Neural progenitor cell (in vitro differentiated cells): Measurements from ENCODE around the gene DHH. TPM values are rescaled to one million over a fixed set of nuclear protein-coding genes. Genes with fewer than 3 reads are reported as not detected.

Source experiments
- DNase-seq: peaks from one replicate; pipeline ENCODE4 v3.0.0-alpha.2; 2016; ENCODE audit warnings: low spot score
- H2AFZ ChIP-seq: fragments of 200-600 bp; sonication (generic); replicated peaks from 2 replicates; pipeline ENCODE4 v1.6.1; 2016; ENCODE audit warnings: antibody characterized with exemption
- H3F3A ChIP-seq: fragments of 200-600 bp; sonication (generic); 2 replicates; pipeline ENCODE4 v1.6.1; 2016; ENCODE audit warnings: antibody characterized with exemption, low read depth
- H3K27ac ChIP-seq: fragments of 200-600 bp; sonication (generic); 2 replicates; pipeline ENCODE4 v1.5.1; 2016; ENCODE audit warnings: mild to moderate bottlenecking
- H3K27me3 ChIP-seq: fragments of 200-600 bp; sonication (generic); 2 replicates; pipeline ENCODE4 v1.6.1; 2016; ENCODE audit warnings: mild to moderate bottlenecking, moderate library complexity
- H3K36me3 ChIP-seq: fragments of 200-600 bp; sonication (generic); 2 replicates; pipeline ENCODE4 v1.5.1; 2016
- H3K4me1 ChIP-seq: fragments of 200-600 bp; sonication (generic); 2 replicates; pipeline ENCODE4 v1.6.1; 2016; ENCODE audit warnings: mixed run types
- H3K4me2 ChIP-seq: fragments of 200-600 bp; sonication (generic); 2 replicates; pipeline ENCODE4 v1.6.1; 2016
- H3K4me3 ChIP-seq: fragments of 200-600 bp; sonication (generic); 2 replicates; pipeline ENCODE4 v1.5.1; 2016
- H3K79me2 ChIP-seq: fragments of 200-600 bp; sonication (generic); 2 replicates; pipeline ENCODE4 v1.6.1; 2016; ENCODE audit warnings: low read depth
- H3K9ac ChIP-seq: fragments of 200-600 bp; sonication (generic); 2 replicates; pipeline ENCODE4 v1.6.1; 2016
- H3K9me3 ChIP-seq: fragments of 200-600 bp; sonication (generic); 2 replicates; pipeline ENCODE4 v1.5.1; 2016; ENCODE audit warnings: low read depth
- H4K20me1 ChIP-seq: fragments of 200-600 bp; sonication (generic); 2 replicates; pipeline ENCODE4 v1.6.1; 2016; ENCODE audit warnings: low read depth
- H3K27ac Mint-ChIP-seq: 3 replicates; pipeline ENCODE4 v1.8.0; 2021; ENCODE audit warnings: mixed read lengths
- H3K27me3 Mint-ChIP-seq: 2 replicates; pipeline ENCODE4 v1.8.0; 2022; ENCODE audit warnings: low read depth, mild to moderate bottlenecking, inconsistent platforms, moderate library complexity, mixed read lengths; ENCODE audit not compliant: insufficient read depth
- H3K36me3 Mint-ChIP-seq: 3 replicates; pipeline ENCODE4 v1.8.0; 2021; ENCODE audit warnings: mixed read lengths
- H3K4me1 Mint-ChIP-seq: 3 replicates; pipeline ENCODE4 v1.8.0; 2021; ENCODE audit warnings: mixed read lengths
- H3K4me3 Mint-ChIP-seq: 3 replicates; pipeline ENCODE4 v1.8.0; 2021; ENCODE audit warnings: mild to moderate bottlenecking, moderate library complexity, mixed read lengths
- H3K9me3 Mint-ChIP-seq: 3 replicates; pipeline ENCODE4 v1.8.0; 2020; ENCODE audit warnings: mixed read lengths
- CTCF ChIP-seq: fragments of 200-600 bp; sonication (generic); IDR thresholded peaks from 2 replicates; pipeline ENCODE4 v1.5.1; 2017; ENCODE audit warnings: antibody characterized with exemption, mild to moderate bottlenecking
- EZH2 ChIP-seq: fragments of 200-600 bp; sonication (generic); IDR thresholded peaks from 2 replicates; pipeline ENCODE4 v1.6.1; 2017; ENCODE audit warnings: antibody characterized with exemption, mild to moderate bottlenecking, moderate library complexity
- EZH2phosphoT487 ChIP-seq: fragments of 200-600 bp; sonication (generic); IDR thresholded peaks from 2 replicates; pipeline ENCODE4 v1.6.1; 2017; ENCODE audit warnings: antibody characterized with exemption
- total RNA-seq: library from RNA; depleted of rRNA; stranded (reverse); fragments of >200 nt; gene quantifications from 2 replicates; pipeline ENCODE4 v1.2.3, GENCODE V29; 2015; ENCODE audit warnings: low replicate concordance

DHH gene
- total RNA-seq, 1 donor from 2014 or later: not detected

DNA sequence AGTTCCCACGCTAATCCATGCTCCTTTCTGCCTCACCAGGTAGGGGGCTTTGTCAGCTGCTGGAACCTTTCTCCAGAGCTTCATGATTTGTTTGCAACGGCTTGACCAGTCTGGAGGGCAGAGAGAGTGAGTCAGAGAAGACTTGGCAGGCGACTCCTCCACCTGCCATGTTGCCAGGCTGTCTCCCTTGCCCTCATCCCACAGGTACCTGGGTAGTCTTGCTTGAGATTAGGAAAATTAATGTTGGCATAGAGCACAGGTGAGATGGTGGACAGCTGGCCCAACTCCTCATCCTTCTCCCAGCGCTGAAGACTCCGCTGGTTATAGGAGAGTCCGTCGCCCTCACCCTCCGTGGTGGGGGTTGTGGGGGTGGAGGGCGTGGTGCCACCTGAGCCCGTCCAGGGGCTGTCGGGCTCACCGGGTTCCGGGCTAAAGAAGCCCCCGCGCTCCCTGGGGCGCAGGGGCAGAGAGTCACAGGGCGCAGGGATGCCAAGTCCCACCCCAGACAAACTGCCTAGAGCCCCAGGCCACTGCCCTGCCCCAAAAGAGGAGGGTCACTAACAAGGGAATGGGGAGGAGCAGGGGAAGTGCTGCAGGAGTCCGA lies 52.6 kb downstream of the DHH start:
- H3K27ac ChIP-seq: no peak overlapping the region
- H3K4me3 Mint-ChIP-seq: no peak overlapping the region
- H3K27ac Mint-ChIP-seq: no peak overlapping the region
- no peaks in the 10 kb centered on the region for H3K27me3 ChIP-seq
- no peak overlapping the region for H3K4me3 ChIP-seq
- no peaks in the 10 kb centered on the region for H3F3A ChIP-seq
- peaks cover 14% of the 10 kb centered on the region for H4K20me1 ChIP-seq
- no peaks in the 10 kb centered on the region for H3K9me3 Mint-ChIP-seq
- TF ChIP-seq EZH2 (no peak), CTCF (no peak), EZH2phosphoT487 (no peak)
- no peaks in the 10 kb centered on the region for H3K4me1 ChIP-seq
- H3K36me3 Mint-ChIP-seq: peaks cover 45% of the 10 kb centered on the region
- no peaks in the 10 kb centered on the region for H3K4me1 Mint-ChIP-seq
- no peaks in the 10 kb centered on the region for H3K36me3 ChIP-seq
- peaks cover 10% of the 10 kb centered on the region for H3K27me3 Mint-ChIP-seq
- H3K9me3 ChIP-seq: no peaks in the 10 kb centered on the region
- H3K79me2 ChIP-seq: no peaks in the 10 kb centered on the region
- no peak overlapping the region for H2AFZ ChIP-seq
- DNase-seq: no peak
- no peak overlapping the region for H3K4me2 ChIP-seq
- no peak overlapping the region for H3K9ac ChIP-seq

DNA sequence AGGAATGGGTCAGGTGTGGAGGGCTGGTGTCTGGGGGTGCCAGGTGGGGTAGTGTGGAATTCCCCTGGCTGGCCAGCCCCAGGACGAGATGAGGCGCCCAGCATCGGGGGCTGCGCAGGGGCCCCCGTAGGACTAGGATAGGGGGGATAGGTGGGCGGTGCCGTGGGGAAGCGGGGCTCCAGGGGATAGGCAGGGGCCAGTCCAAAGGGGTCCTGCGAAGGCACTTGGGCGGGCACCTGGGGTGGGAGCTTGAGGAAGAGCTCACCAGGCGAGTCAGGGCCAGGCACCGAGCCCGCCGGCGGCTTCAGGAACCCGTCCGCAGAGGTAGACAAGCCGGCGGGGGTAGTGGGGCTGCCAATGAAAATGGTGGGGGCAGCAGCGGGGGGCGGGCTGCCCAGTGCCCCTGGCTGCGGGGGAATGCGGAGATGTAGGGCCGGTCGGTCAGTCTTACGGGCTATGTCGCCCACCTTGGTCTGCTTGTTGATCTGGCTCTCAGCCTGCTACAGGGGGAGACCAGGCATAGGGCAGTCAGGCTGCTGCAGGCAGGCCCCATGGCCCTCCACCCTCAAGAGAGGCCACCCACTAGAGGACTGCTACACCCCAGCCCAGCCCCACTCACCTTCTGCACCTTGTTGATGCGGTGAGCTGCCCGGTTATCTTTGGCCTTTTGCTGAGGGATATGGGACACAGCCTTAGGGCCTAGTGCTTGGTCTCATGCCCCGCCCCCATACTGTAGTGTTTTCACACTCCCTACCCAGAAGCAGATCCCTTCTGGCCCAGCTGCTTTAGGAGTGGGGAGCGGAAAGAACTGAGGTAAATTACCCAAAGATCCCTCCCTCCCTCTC lies 53.3 kb downstream of the DHH start:
- DNase-seq: no peak
- peaks cover 18% of the 10 kb centered on the region for H4K20me1 ChIP-seq
- no peaks in the 10 kb centered on the region for H3K4me1 ChIP-seq
- H3F3A ChIP-seq: no peaks in the 10 kb centered on the region
- no peaks in the 10 kb centered on the region for H3K79me2 ChIP-seq
- H3K4me1 Mint-ChIP-seq: no peaks in the 10 kb centered on the region
- H3K4me3 Mint-ChIP-seq: no peak overlapping the region
- TF ChIP-seq CTCF (no peak), EZH2 (no peak), EZH2phosphoT487 (no peak)
- no peaks in the 10 kb centered on the region for H3K9me3 ChIP-seq
- H3K27me3 ChIP-seq: no peaks in the 10 kb centered on the region
- H3K4me3 ChIP-seq: no peak overlapping the region
- no peak overlapping the region for H3K27ac ChIP-seq
- no peak overlapping the region for H2AFZ ChIP-seq
- no peak overlapping the region for H3K9ac ChIP-seq
- H3K9me3 Mint-ChIP-seq: no peaks in the 10 kb centered on the region
- H3K27ac Mint-ChIP-seq: no peak overlapping the region
- H3K36me3 ChIP-seq: no peaks in the 10 kb centered on the region
- no peak overlapping the region for H3K4me2 ChIP-seq
- peaks cover 8% of the 10 kb centered on the region for H3K27me3 Mint-ChIP-seq
- peaks cover 44% of the 10 kb centered on the region for H3K36me3 Mint-ChIP-seq

DNA sequence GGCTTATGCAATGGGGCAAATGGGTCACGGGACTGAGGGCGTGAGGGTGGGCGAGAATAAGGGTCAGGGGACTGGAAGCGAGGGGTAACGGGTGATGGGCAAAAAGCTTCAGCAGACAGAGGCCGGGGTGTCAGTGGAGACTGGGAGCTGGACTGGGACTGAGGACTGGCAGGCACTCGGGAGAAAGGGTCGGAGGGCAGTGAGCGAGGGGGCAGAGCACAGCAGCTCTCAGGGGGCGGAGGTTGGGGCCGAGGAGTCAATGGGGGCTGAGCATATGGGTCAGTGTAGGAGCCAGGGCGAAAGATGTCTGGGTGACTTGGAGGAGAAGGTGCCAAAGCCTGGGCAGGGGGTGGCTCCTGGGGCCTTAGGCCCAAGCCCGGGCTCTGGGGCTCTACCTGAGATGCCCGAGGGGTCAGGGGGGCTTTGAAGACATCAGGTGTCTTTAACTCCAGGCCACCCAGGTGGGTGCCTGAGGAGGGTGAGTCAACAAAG lies 54.2 kb downstream of the DHH start:
- Mint-ChIP-seq H3K27ac (no peak overlapping the region), H3K36me3 (peaks cover 41% of the 10 kb centered on the region), H3K4me3 (no peak overlapping the region), H3K27me3 (peaks cover 8% of the 10 kb centered on the region), H3K9me3 (no peaks in the 10 kb centered on the region), H3K4me1 (no peaks in the 10 kb centered on the region)
- no peaks in the 10 kb centered on the region for H3K9me3 ChIP-seq
- H3K4me1 ChIP-seq: no peaks in the 10 kb centered on the region
- no peak overlapping the region for H3K27ac ChIP-seq
- peaks cover 26% of the 10 kb centered on the region for H4K20me1 ChIP-seq
- no peak for TF ChIP-seq EZH2phosphoT487
- TF ChIP-seq CTCF: no peak
- no peak for TF ChIP-seq EZH2
- H3K4me2 ChIP-seq: no peak overlapping the region
- H2AFZ ChIP-seq: no peak overlapping the region
- no peaks in the 10 kb centered on the region for H3K27me3 ChIP-seq
- DNase-seq: no peak
- no peaks in the 10 kb centered on the region for H3K79me2 ChIP-seq
- no peak overlapping the region for H3K9ac ChIP-seq
- no peaks in the 10 kb centered on the region for H3F3A ChIP-seq
- no peaks in the 10 kb centered on the region for H3K36me3 ChIP-seq
- H3K4me3 ChIP-seq: no peak overlapping the region
